ENCODE measurements around the gene TJAP1. TPM values are rescaled to one million over a fixed set of nuclear protein-coding genes. Genes with fewer than 3 reads are reported as not detected.

Gene TJAP1
- total RNA-seq, 1 experiment from 2014 or later = 50.5 TPM

DNA sequence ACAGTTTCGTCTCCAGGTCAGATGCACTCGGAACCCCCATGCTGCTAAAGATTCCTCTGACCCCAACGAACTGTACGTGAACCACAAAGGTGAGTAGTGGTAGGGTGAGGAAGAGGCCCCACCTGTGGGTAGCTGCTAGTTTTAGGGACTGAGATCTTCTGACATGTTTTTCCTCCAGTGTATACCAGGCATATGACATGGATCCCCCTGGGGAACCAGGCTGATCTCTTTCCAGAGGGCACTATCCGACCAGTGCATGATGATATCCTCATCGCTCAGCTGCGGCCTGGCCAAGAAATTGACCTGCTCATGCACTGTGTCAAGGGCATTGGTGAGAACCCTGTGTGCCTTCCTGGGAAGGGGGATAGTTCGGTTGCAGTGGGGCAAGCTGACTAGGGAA, 42.7 kb downstream of the TJAP1 start:
- Histone ChIP-seq H3K9me3 (ENCODE audit: insufficient read depth, low read depth) (no peaks in the 10 kb centered on the region), H3K27ac (no peak overlapping the region), H3K4me2 (no peak overlapping the region), H2AFZ (no peak overlapping the region), H3K36me3 (ENCODE audit: low read depth) (peaks cover 40% of the 10 kb centered on the region), H3K79me2 (ENCODE audit: low read depth) (peaks cover 49% of the 10 kb centered on the region), H4K20me1 (ENCODE audit: insufficient read depth) (peaks cover 26% of the 10 kb centered on the region), H3K9me2 (ENCODE audit: insufficient read depth) (no peaks in the 10 kb centered on the region), H3F3A (ENCODE audit: insufficient read depth, low read depth) (peaks cover 65% of the 10 kb centered on the region), H3K27me3 (ENCODE audit: insufficient read depth, low read depth) (no peaks in the 10 kb centered on the region), H3K4me1 (replicated peaks; ENCODE audit: insufficient read depth) (peaks cover 28% of the 10 kb centered on the region), H3K4me3 (no peak overlapping the region)
- ChIA-PET CTCF (no interaction called here), POLR2A (ENCODE audit: unreplicated experiment) (no interaction called here)
- no TSS peak for BruUV-seq (replicated peaks)
- no peak for DNase-seq
- intact Hi-C loops (cut with micrococcal nuclease; ENCODE audit: unreplicated experiment) = no loop called here
- TF ChIP-seq, protein P1, sequence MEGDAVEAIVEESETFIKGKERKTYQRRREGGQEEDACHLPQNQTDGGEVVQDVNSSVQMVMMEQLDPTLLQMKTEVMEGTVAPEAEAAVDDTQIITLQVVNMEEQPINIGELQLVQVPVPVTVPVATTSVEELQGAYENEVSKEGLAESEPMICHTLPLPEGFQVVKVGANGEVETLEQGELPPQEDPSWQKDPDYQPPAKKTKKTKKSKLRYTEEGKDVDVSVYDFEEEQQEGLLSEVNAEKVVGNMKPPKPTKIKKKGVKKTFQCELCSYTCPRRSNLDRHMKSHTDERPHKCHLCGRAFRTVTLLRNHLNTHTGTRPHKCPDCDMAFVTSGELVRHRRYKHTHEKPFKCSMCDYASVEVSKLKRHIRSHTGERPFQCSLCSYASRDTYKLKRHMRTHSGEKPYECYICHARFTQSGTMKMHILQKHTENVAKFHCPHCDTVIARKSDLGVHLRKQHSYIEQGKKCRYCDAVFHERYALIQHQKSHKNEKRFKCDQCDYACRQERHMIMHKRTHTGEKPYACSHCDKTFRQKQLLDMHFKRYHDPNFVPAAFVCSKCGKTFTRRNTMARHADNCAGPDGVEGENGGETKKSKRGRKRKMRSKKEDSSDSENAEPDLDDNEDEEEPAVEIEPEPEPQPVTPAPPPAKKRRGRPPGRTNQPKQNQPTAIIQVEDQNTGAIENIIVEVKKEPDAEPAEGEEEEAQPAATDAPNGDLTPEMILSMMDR (conservative IDR thresholded peaks at IDR 0.05) = no peak
- no peak for TF ChIP-seq EZH2 (IDR thresholded peaks at IDR 0.05; ENCODE audit: low read depth)

DNA sequence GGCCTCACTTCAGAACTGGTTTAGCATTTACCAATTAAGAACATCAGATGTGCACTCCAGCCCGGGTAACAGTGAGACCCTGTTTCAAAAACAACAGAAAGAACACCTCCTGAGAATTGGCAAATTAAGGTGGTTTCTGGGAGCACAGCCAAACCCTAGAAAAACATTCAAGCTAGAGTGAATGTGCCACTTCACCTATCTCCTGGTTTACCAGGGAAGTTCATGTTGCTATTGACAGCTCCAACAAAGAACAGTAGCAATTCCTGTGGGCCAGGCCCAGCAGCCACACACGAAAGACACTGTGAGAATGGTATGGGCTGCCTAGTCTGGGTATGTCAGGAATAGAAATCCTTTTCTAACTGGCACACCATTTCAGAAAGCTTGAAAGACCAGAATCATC, 44.5 kb downstream of the TJAP1 start:
- DNase-seq = no peak
- no TSS peak for BruUV-seq (replicated peaks)
- peaks cover 26% of the 10 kb centered on the region for H4K20me1 ChIP-seq (ENCODE audit: insufficient read depth)
- H2AFZ ChIP-seq = no peak overlapping the region
- H3F3A ChIP-seq (ENCODE audit: insufficient read depth, low read depth) = peaks cover 82% of the 10 kb centered on the region
- no peak overlapping the region for H3K4me3 ChIP-seq
- peaks cover 33% of the 10 kb centered on the region for H3K79me2 ChIP-seq (ENCODE audit: low read depth)
- TF ChIP-seq, protein P1 (conservative IDR thresholded peaks at IDR 0.05) = no peak
- no peak for TF ChIP-seq EZH2 (IDR thresholded peaks at IDR 0.05; ENCODE audit: low read depth)
- no peaks in the 10 kb centered on the region for H3K9me2 ChIP-seq (ENCODE audit: insufficient read depth)
- no peaks in the 10 kb centered on the region for H3K27me3 ChIP-seq (ENCODE audit: insufficient read depth, low read depth)
- CTCF ChIA-PET = interaction anchor here (0.6 kb wide), 1 partner anchor 72 kb away, joined by 4 read pairs; no protein-coding TSS in a partner anchor
- H3K4me2 ChIP-seq = no peak overlapping the region
- H3K4me1 ChIP-seq (replicated peaks; ENCODE audit: insufficient read depth) = peaks cover 19% of the 10 kb centered on the region
- intact Hi-C loops (cut with micrococcal nuclease; ENCODE audit: unreplicated experiment) = no loop called here
- H3K27ac ChIP-seq = no peak overlapping the region
- H3K36me3 ChIP-seq (ENCODE audit: low read depth) = peaks cover 43% of the 10 kb centered on the region
- H3K9me3 ChIP-seq (ENCODE audit: insufficient read depth, low read depth) = no peaks in the 10 kb centered on the region
- POLR2A ChIA-PET (ENCODE audit: unreplicated experiment) = interaction anchor here (0.6 kb wide), 1 partner anchor 10 kb away, joined by 3 read pairs; no protein-coding TSS in a partner anchor

DNA sequence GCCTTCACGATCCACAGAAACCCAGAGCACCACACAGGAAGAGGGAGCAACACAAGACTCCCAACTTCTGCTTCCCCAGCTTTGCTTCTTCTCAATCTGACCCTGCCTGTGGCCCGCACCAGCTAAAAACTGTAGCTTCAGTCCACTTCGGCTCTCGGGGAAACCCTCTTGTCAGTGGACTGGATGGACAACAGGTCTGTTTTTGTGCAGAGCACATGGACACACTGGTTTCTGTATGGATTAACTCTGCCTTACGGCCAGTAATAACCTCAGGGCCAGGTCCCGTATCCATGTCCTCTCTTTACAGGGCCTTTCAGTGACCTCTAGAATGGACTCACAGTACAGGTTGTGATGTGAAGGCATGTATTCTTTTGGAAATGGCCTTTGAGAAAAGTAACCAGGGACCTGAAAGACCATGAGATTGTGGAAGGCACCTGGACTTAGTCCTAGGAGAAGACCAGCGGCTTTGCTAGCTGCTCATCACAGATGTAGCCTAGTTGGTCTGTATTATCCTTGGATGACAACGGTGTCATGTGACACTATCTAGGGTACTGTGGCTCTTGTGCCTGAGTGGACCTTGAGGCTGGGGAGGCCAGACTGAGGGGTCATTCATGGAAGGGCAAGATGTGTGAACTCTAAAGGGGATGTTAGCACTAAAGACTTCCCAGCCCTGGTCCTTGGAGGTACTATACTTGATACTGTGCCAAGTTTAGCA, 45.3 kb downstream of the TJAP1 start:
- Histone ChIP-seq H3K4me3 (no peak overlapping the region), H3K9me2 (ENCODE audit: insufficient read depth) (no peaks in the 10 kb centered on the region), H2AFZ (no peak overlapping the region), H3K79me2 (ENCODE audit: low read depth) (peaks cover 25% of the 10 kb centered on the region), H3F3A (ENCODE audit: insufficient read depth, low read depth) (peaks cover 87% of the 10 kb centered on the region), H3K27me3 (ENCODE audit: insufficient read depth, low read depth) (no peaks in the 10 kb centered on the region), H3K9me3 (ENCODE audit: insufficient read depth, low read depth) (no peaks in the 10 kb centered on the region), H3K27ac (no peak overlapping the region), H4K20me1 (ENCODE audit: insufficient read depth) (peaks cover 26% of the 10 kb centered on the region), H3K36me3 (ENCODE audit: low read depth) (peaks cover 46% of the 10 kb centered on the region), H3K4me2 (no peak overlapping the region), H3K4me1 (replicated peaks; ENCODE audit: insufficient read depth) (peaks cover 19% of the 10 kb centered on the region)
- intact Hi-C loops (cut with micrococcal nuclease; ENCODE audit: unreplicated experiment) = no loop called here
- DNase-seq = no peak
- BruUV-seq (replicated peaks) = no TSS peak
- CTCF ChIA-PET = no interaction called here
- POLR2A ChIA-PET (ENCODE audit: unreplicated experiment) = no interaction called here
- TF ChIP-seq, protein P1 (conservative IDR thresholded peaks at IDR 0.05) = no peak
- no peak for TF ChIP-seq EZH2 (IDR thresholded peaks at IDR 0.05; ENCODE audit: low read depth)
